Adrenal gland (tissue), 12 donors: ENCODE measurements around the gene CDCA3. TPM values are rescaled to one million over a fixed set of nuclear protein-coding genes. Genes with fewer than 3 reads are reported as not detected.
A peak's percentile ranks its signal among the peaks of the same experiment; 100 is the strongest.
"Not testable (repeated sequence)": the region's sequence is repeated elsewhere in the genome, so short reads cannot be mapped to it uniquely, and the experiment has no call there.

ENCODE experiments used
- DNase-seq, 7 donors: peaks; one replicate each; pipeline ENCODE4 v3.0.0-alpha.2; 2019 to 2020
- H3K27ac ChIP-seq, 5 donors: fragments of 200-600 bp; sonication (generic) in 4 of 5; 1 replicate in 3 of 5; 2 replicates in 2 of 5; pipeline versions ENCODE4 v1.5.1 to v1.8.0; 2016 to 2020; ENCODE audit warnings: mild to moderate bottlenecking in 1 of 5
- H3K27me3 ChIP-seq: fragments of 200-600 bp; 2 replicates; pipeline ENCODE4 v1.8.0; 2021
- H3K36me3 ChIP-seq, 2 donors: fragments of 200-600 bp; replicated peaks in 1 of 2; 1 replicate in 1 of 2; 2 replicates in 1 of 2; pipeline versions ENCODE4 v1.5.1 to v1.8.0; 2018 to 2022
- H3K4me1 ChIP-seq, 2 donors: fragments of 200-600 bp; replicated peaks in 1 of 2; 1 replicate in 1 of 2; 2 replicates in 1 of 2; pipeline versions ENCODE4 v1.5.1 to v1.8.0; 2018 to 2021
- H3K4me3 ChIP-seq, 4 donors: fragments of 200-600 bp; sonication (generic) in 3 of 4; one replicate each; pipeline ENCODE4 v1.5.1; 2016 to 2018
- H3K9me3 ChIP-seq, 3 donors: fragments of 200-600 bp; sonication (generic) in 1 of 3; replicated peaks in 1 of 3; 1 replicate in 2 of 3; 2 replicates in 1 of 3; pipeline versions ENCODE4 v1.5.1 to v1.8.0; 2016 to 2021
- POLR2A ChIP-seq, 2 donors: fragments of 450-650 bp; IDR thresholded peaks; one replicate each; pipeline ENCODE4 v1.6.1; 2017; ENCODE audit warnings: antibody characterized with exemption in 2 of 2, mild to moderate bottlenecking in 2 of 2, moderate library complexity in 1 of 2
- WGBS, 4 donors: extraction: QIAGEN DNeasy Blood & Tissue Kit in 2 of 4; methylation state at CpG; one replicate each; pipeline versions ENCODE4 v1.1.5 to v1.1.7; 2013 to 2017; 5-methylcytosine and 5-hydroxymethylcytosine counted together
- intact Hi-C, 2 donors: fragments of 100-400 bp; cut with DNase I; formaldehyde crosslinking; loops; one replicate each; pipeline versions ENCODE4 v1.14.1 to v1.15.0; 2022 to 2023
- polyA plus RNA-seq, 3 donors: library from polyadenylated mRNA; stranded (reverse); fragments of 200-250 nt in 2 of 3; fragments of 350-450 nt in 1 of 3; fragmentation: Illumina TruSeq in 1 of 3; extraction: RNeasy Lipid Tissue Mini Kit (QIAGEN cat#74804) in 1 of 3; gene quantifications; one replicate each; pipeline ENCODE4 v1.2.3, GENCODE V29; 2013 to 2014
- total RNA-seq, 9 donors: library from RNA; depleted of rRNA in 4 of 9; stranded (reverse); fragments of >200 nt in 4 of 9; fragments of 120-200 nt in 1 of 9; fragmentation: NEBNext Ultra II Directional in 1 of 9; extraction: Animal tissue kit (Norgen Biotek cat#: 25700) in 1 of 9; gene quantifications; one replicate each; pipeline versions ENCODE4 v1.1.0 to v1.2.4, GENCODE V29; 2013 to 2023
- TF ChIP-seq, protein P1 (sequence below), 6 experiments: fragments of 450-650 bp in 4 of 6; fragments of 200-600 bp in 2 of 6; sonication (generic) in 1 of 6; IDR thresholded peaks; 1 replicate in 5 of 6; 2 replicates in 1 of 6; pipeline versions ENCODE4 v1.5.1 to v1.8.0; 2016 to 2021; ENCODE audit warnings: antibody characterized with exemption in 6 of 6, mild to moderate bottlenecking in 2 of 6, moderate library complexity in 1 of 6
- donor health status: healthy with polysubstance abuse.
- donor health status: Bipolar disorder and iron deficiency.
- donor health status: DM: yes; HTN: yes; CAD: no.
- donor health status: DM: no; HTN: no; CAD: no.
- donor health status: DM: no; HTN: no; CAD: no.
- donor health status: DM: yes; HTN: yes; CAD: no.

CDCA3 gene
- total and polyA plus RNA-seq, 12 donors: 2.6 to 17.7 (median 3.5) TPM; not detected in 1

- WGBS, 4 donors: 1 to 6% (median 2%) methylated on average over 24 to 68 of the region's 68 CpGs
Measured at GRCh38 chr12:6890789-6891645, 39.9 kb upstream of the CDCA3 start.

DNA sequence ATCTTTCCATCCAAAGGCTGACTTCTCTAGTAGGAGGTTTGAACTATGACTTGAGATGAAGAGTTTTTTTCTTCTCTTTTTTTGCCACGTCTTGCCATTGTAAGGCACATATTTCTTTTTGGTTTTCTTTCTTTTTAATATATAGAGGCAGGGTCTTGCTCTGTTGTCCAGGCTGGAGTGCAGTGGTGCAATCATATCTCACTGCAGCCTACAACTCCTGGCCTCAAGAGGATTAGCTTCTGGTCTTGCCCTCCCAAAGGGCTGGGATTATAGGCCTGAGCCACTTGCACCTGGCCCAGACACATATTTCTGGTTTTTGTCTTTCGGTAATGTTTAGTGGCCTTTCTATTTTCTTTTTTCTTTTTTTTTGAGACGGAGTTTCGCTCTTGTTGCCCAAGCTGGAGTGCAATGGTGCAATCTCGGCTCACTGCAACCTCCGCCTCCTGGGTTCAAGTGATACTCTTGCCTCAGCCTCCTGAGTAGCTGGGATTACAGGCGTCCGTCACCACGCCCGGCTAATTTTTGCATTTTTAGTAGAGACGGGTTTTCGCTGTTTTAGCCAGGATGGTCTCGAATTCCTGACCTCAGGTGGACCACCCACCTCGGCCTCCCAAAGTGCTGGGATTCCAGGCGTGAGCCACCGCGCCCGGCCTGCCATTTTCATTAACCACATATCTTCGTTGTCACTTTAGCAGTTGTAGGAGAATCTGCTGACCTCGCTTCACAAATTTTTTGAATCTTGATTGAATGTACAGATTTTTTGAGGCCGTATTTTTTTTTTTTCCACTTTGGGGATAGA is 38.9 kb upstream of the CDCA3 start:
- H3K4me3 ChIP-seq, H3K27me3 ChIP-seq, H3K36me3 ChIP-seq, intact Hi-C loops, H3K9me3 ChIP-seq: not testable (repeated sequence)
- peaks cover 5 to 16% of the 10 kb centered on the region in 2 donors for H3K4me1 ChIP-seq
- peak in 1 of 7 donors; percentile 16 for DNase-seq
- 90 to 94% (median 94%) methylated on average over 21 of the region's 21 CpGs for WGBS, 4 donors
- H3K27ac ChIP-seq: peak overlapping the region in 4 of 5 donors; percentile 61 to 94 (median 81)

More at GRCh38 chr12:6890789-6891645, 39.9 kb upstream of the CDCA3 start:
- Histone ChIP-seq H3K27me3 (no peaks in the 10 kb centered on the region), H3K36me3 (no peaks in the 10 kb centered on the region), H3K4me3 (peak overlapping the region in 3 of 4 donors; percentile 22 to 56 (median 44)), H3K4me1 (peaks cover 5 to 16% of the 10 kb centered on the region in 2 donors), H3K27ac (peak overlapping the region; percentile 78 to 94 (median 86)), H3K9me3 (no peaks in the 10 kb centered on the region)
- DNase-seq: peak; percentile 97 to 99 (median 98)
- TF ChIP-seq POLR2A (IDR thresholded peaks at IDR 0.05): peak; percentile 20 to 82
- TF ChIP-seq, protein P1, sequence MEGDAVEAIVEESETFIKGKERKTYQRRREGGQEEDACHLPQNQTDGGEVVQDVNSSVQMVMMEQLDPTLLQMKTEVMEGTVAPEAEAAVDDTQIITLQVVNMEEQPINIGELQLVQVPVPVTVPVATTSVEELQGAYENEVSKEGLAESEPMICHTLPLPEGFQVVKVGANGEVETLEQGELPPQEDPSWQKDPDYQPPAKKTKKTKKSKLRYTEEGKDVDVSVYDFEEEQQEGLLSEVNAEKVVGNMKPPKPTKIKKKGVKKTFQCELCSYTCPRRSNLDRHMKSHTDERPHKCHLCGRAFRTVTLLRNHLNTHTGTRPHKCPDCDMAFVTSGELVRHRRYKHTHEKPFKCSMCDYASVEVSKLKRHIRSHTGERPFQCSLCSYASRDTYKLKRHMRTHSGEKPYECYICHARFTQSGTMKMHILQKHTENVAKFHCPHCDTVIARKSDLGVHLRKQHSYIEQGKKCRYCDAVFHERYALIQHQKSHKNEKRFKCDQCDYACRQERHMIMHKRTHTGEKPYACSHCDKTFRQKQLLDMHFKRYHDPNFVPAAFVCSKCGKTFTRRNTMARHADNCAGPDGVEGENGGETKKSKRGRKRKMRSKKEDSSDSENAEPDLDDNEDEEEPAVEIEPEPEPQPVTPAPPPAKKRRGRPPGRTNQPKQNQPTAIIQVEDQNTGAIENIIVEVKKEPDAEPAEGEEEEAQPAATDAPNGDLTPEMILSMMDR (IDR thresholded peaks at IDR 0.05): peak; percentile 58 to 93 (median 82)
- intact Hi-C loops: no loop called here

DNA sequence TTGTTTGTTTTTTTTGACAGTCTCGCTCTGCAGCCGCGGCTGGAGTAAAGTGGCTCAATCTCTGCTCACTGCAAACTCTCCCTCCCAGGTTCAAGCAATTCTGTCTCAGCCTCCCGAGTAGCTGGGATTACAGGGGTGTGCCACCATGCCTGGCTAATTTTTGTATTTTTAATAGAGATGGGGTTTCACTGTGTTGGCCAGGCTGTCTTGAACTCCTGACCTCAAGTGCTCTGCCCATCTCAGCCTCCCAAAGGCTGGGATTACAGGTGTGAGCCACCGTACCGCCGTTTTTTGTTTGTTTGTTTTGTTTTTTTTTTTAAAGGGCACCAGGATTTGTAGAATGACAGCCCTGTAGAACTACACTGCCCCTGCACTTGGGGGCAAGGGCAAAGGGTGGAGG is 37.7 kb upstream of the CDCA3 start:
- intact Hi-C loops, H3K9me3 ChIP-seq, H3K27ac ChIP-seq, H3K36me3 ChIP-seq, H3K4me3 ChIP-seq, H3K27me3 ChIP-seq: not testable (repeated sequence)
- DNase-seq: peak in 1 of 7 donors; percentile 3
- 85 to 92% (median 87%) methylated on average over 7 of the region's 7 CpGs for WGBS, 4 donors
- H3K4me1 ChIP-seq: peaks cover 5 to 16% of the 10 kb centered on the region in 2 donors

DNA sequence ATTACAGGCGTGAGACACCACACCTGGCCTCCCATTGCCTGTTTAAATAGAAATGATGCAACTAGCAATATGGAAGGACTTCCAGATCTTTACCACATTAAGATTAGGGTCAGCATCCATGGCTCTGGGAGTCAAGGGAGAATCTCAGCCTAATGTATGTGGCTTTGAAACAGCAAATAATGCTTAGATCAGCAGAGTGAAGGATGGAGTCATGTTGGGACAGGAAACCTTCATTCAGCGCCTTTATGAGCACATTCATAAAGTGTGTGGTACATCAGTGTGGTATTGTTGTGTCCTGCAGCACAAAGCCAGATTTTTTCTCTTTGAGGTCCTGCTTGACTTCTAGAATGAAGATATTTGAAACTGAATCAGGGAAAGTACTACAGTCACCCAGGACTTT is 37.3 kb upstream of the CDCA3 start:
- WGBS, 4 donors: 83 to 93% (median 91%) methylated on average over 2 of the region's 2 CpGs

More for the DNA sequence above, 37.3 kb upstream of the CDCA3 start:
- H3K27ac ChIP-seq: no peak overlapping the region
- H3K4me1 ChIP-seq: peaks cover 5 to 16% of the 10 kb centered on the region in 2 donors
- H3K27me3 ChIP-seq: no peaks in the 10 kb centered on the region
- no peak for DNase-seq
- TF ChIP-seq, protein P1 (IDR thresholded peaks at IDR 0.05): no peak
- TF ChIP-seq POLR2A (IDR thresholded peaks at IDR 0.05): no peak
- H3K36me3 ChIP-seq: peaks cover 0 to 5% of the 10 kb centered on the region in 2 donors
- no peaks in the 10 kb centered on the region for H3K9me3 ChIP-seq
- H3K4me3 ChIP-seq: no peak overlapping the region
- intact Hi-C loops: no loop called here
